Astrocyte of the spinal cord (primary cell): ENCODE measurements around the gene YTHDF2.
A peak's percentile ranks its signal among the peaks of the same experiment; 100 is the strongest.
"Not testable (repeated sequence)": the region's sequence is repeated elsewhere in the genome, so short reads cannot be mapped to it uniquely, and the experiment has no call there.

Source experiments
- DNase-seq: peaks from one replicate; pipeline ENCODE4 v3.0.0; 2011; ENCODE audit warnings: low read depth, low spot score
- H3K4me3 ChIP-seq: 2 replicates; pipeline ENCODE4 v1.5.1; 2011; ENCODE audit warnings: low read depth, mild to moderate bottlenecking, low read length, moderate library complexity
- CTCF ChIP-seq: IDR thresholded peaks from 2 replicates; pipeline ENCODE4 v1.5.1; 2012; ENCODE audit warnings: low read depth, mild to moderate bottlenecking, low read length, inconsistent platforms
- in situ Hi-C: cut with HindIII; loops from 2 replicates; pipeline ENCODE4 v1.10.0; 2017; ENCODE audit warnings: low sequenced_read_pairs

The YTHDF2 gene

GRCh38 chr1:28759257-28759656 is 22.5 kb downstream of the YTHDF2 start:
- no peak overlapping the region for H3K4me3 ChIP-seq
- no peak for DNase-seq
- TF ChIP-seq CTCF: no peak
- in situ Hi-C loops: no loop called here

DNA sequence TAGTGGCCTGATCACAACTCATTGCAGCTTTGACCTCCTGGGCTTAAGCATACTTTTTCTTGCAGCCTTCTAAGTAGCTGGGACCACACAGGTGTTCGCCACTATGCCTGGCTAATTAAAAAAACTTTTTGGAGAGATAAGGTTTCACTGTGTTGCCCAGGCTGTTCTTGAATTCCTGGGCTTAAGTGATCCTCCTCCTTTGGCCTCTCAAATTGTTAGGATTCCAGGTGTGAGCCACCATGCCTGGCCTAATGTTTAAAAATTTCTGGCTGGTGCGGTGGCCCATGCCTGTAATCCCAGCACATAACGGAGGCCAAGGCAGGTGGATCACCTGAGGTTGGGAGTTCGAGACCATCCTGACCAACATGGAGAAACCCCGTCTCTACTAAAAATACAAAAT is 24.4 kb downstream of the YTHDF2 start:
- in situ Hi-C loops: no loop called here
- no peak for TF ChIP-seq CTCF
- no peak for DNase-seq
- H3K4me3 ChIP-seq: no peak overlapping the region

GRCh38 chr1:28766532-28767183 is 29.9 kb downstream of the YTHDF2 start:
- in situ Hi-C loops: no loop called here
- no peak for TF ChIP-seq CTCF

GRCh38 chr1:28770601-28771165 is 33.9 kb downstream of the YTHDF2 start:
- H3K4me3 ChIP-seq: no peak overlapping the region
- in situ Hi-C loops: no loop called here
- DNase-seq: no peak
- TF ChIP-seq CTCF: no peak

More at GRCh38 chr1:28766532-28767183, 29.9 kb downstream of the YTHDF2 start:
- no peak for DNase-seq
- no peak overlapping the region for H3K4me3 ChIP-seq

DNA sequence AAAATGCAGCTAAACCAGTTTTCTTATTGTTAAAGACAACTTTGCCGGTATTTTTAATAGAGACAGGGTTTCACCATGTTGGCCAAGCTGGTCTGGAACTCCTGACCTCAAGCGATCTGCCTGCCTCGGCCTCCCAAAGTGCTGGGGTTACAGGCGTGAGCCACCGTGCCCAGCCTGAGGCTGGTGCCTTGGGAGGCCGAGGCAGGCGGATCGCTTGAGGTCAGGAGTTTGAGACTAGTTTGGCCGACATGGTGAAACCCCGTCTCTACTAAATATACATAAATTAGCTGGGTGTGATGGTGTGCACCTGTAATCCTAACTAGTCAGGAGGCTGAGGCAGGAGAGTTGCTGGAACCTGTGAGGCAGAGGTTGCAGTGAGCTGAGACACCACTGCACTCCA is 35.2 kb downstream of the YTHDF2 start:
- H3K4me3 ChIP-seq, in situ Hi-C loops, DNase-seq: not testable (repeated sequence)

GRCh38 chr1:28773105-28773504 is 36.4 kb downstream of the YTHDF2 start:
- DNase-seq: no peak
- TF ChIP-seq CTCF: no peak
- H3K4me3 ChIP-seq: no peak overlapping the region
- in situ Hi-C loops: no loop called here

GRCh38 chr1:28775121-28775942 is 38.6 kb downstream of the YTHDF2 start:
- peak overlapping the region; percentile 24 for H3K4me3 ChIP-seq
- in situ Hi-C loops: no loop called here
- no peak for TF ChIP-seq CTCF
- DNase-seq: peak; percentile 15
